Activated naive CD4-positive, alpha-beta T cell (primary cell): ENCODE measurements around the gene LARP4B.

Experiments
- DNase-seq, 4 experiments: peaks; one replicate each; lab custom pipeline; 2025; lab: John Stamatoyannopoulos, UW

LARP4B gene

GRCh38 chr10:767794-768193 lies 163.7 kb downstream of the LARP4B start:
- DNase-seq: no peak

GRCh38 chr10:767211-767610 lies 164.3 kb downstream of the LARP4B start:
- no peak for DNase-seq

GRCh38 chr10:761376-761775 lies 170.1 kb downstream of the LARP4B start:
- no peak for DNase-seq

- DNase-seq: no peak
Measured at GRCh38 chr10:760622-761021, 170.9 kb downstream of the LARP4B start.

- no peak for DNase-seq
Measured at GRCh38 chr10:759898-760477, 171.5 kb downstream of the LARP4B start.
